ENCODE data around the gene RHOT2. TPM values are rescaled to one million over a fixed set of nuclear protein-coding genes. Genes with fewer than 3 reads are reported as not detected.
A peak's percentile ranks its signal among the peaks of the same experiment; 100 is the strongest.

RHOT2 gene
- total and polyA plus RNA-seq, 7 experiments from 2014 or later: 32.7 to 232 (median 177) TPM

DNA sequence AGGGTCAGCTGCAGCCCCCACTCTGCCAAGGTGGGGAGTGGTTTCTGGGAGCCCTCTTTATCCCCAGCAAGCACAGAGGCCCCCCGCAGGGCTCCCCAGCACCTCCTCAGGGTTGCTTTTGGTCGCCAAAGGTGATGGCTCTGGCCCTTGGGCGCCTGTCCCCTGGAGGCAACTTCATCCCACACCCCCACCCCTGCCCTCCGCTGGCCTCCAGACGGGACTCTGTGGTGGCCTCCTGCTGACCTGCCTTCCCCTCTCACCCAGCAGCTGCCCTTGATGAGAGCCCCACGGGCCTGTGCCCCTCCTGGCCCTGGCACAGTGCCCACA, 7.8 kb upstream of the RHOT2 start:
- POLR2A ChIA-PET: no interaction called here
- no peak overlapping the region for H3K4me3 ChIP-seq (ENCODE audit: low read length)
- intact Hi-C loops (cut with micrococcal nuclease): loop anchor here in 1 of 2 donors (2.0 kb wide), 3 partner anchors 19 to 307 kb away; partner anchors contain the start of genes AXIN1 and METTL26

DNA sequence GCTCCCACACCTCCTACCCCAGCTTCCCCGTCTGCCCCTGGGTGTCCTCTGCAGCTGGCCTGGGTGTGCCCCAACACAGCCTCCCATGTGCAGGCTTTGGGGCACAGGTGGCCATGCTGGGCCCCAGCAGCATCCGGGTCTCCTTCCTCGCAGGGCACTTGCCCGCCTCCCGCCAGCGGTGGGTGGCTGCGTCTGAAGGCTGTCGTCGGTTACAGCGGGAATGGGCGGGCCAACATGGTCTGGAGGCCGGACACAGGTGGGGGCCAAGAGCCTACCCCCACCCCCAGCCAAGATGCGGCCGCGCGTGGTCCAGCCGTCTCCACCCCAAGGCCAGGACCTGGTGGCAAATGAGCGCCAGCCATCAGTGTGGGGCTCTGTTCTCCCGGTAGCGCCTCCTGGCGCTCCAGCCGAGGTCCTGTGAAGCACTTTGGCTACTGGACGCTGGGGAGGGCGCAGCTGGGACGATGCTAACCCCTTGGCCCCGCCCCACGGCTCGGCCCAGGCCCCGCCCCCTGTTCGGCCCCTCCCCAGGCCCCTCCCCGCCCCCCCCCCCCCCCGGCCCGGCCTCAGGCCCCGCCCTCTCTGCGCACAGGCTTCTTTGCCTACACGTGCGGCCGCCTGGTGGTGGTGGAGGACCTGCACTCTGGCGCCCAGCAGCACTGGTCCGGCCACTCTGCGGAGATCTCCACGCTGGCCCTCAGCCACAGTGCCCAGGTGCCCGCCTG, 7.3 kb upstream of the RHOT2 start:
- peak overlapping the region in 2 of 9 donors; percentile 45 to 46 for H3K27ac Mint-ChIP-seq
- CTCF ChIA-PET: no interaction called here
- Histone ChIP-seq H3K4me1 (ENCODE audit: control insufficient read depth in 2 of 2, insufficient read depth in 2 of 2, low read length in 2 of 2) (peaks cover 0 to 7% of the 10 kb centered on the region in 2 donors), H3K4me3 (ENCODE audit: low read length) (no peak overlapping the region), H3K9me3 (ENCODE audit: control insufficient read depth in 2 of 3, low read length in 3 of 3) (no peaks in the 10 kb centered on the region), H3K27ac (ENCODE audit: low read depth, low read length) (peak overlapping the region; percentile 3), H3K27me3 (ENCODE audit: control insufficient read depth in 2 of 2, insufficient read depth in 2 of 2, low read length in 2 of 2) (no peaks in the 10 kb centered on the region), H3K36me3 (ENCODE audit: control insufficient read depth in 2 of 3, insufficient read depth in 3 of 3, low read length in 3 of 3) (no peaks in the 10 kb centered on the region)
- ATAC-seq: peak; percentile 90
- peak in 8 of 9 donors; percentile 44 to 74 (median 59) for DNase-seq
- H3K9me3 Mint-ChIP-seq: no peaks in the 10 kb centered on the region
- POLR2A ChIA-PET: no interaction called here
- intact Hi-C loops (cut with micrococcal nuclease): loop anchor here (1.0 to 2.0 kb wide), 4 partner anchors 18 to 308 kb away; partner anchors contain the start of genes AXIN1 (in 1 of the 2) and METTL26 (in 1 of the 2)
- peak overlapping the region in 3 of 10 donors; percentile 33 to 37 (median 35) for H3K4me3 Mint-ChIP-seq
- H3K36me3 Mint-ChIP-seq: no peaks in the 10 kb centered on the region
- peaks cover 0 to 9% (median 4%) of the 10 kb centered on the region in 7 donors for H3K4me1 Mint-ChIP-seq
- no peaks in the 10 kb centered on the region for H3K27me3 Mint-ChIP-seq

More for the DNA sequence above, 7.8 kb upstream of the RHOT2 start:
- no peaks in the 10 kb centered on the region for H3K36me3 Mint-ChIP-seq
- ATAC-seq: no peak
- Histone ChIP-seq H3K27me3 (ENCODE audit: control insufficient read depth in 2 of 2, insufficient read depth in 2 of 2, low read length in 2 of 2) (no peaks in the 10 kb centered on the region), H3K9me3 (ENCODE audit: control insufficient read depth in 2 of 3, low read length in 3 of 3) (no peaks in the 10 kb centered on the region), H3K36me3 (ENCODE audit: control insufficient read depth in 2 of 3, insufficient read depth in 3 of 3, low read length in 3 of 3) (no peaks in the 10 kb centered on the region), H3K4me1 (ENCODE audit: control insufficient read depth in 2 of 2, insufficient read depth in 2 of 2, low read length in 2 of 2) (peaks cover 0 to 7% of the 10 kb centered on the region in 2 donors), H3K27ac (ENCODE audit: low read depth, low read length) (peak overlapping the region; percentile 3)
- H3K27me3 Mint-ChIP-seq: no peaks in the 10 kb centered on the region
- H3K4me1 Mint-ChIP-seq: peaks cover 0 to 9% (median 4%) of the 10 kb centered on the region in 7 donors
- no peak overlapping the region for H3K4me3 Mint-ChIP-seq
- no peak for DNase-seq
- no peak overlapping the region for H3K27ac Mint-ChIP-seq
- CTCF ChIA-PET: no interaction called here
- H3K9me3 Mint-ChIP-seq: no peaks in the 10 kb centered on the region

DNA sequence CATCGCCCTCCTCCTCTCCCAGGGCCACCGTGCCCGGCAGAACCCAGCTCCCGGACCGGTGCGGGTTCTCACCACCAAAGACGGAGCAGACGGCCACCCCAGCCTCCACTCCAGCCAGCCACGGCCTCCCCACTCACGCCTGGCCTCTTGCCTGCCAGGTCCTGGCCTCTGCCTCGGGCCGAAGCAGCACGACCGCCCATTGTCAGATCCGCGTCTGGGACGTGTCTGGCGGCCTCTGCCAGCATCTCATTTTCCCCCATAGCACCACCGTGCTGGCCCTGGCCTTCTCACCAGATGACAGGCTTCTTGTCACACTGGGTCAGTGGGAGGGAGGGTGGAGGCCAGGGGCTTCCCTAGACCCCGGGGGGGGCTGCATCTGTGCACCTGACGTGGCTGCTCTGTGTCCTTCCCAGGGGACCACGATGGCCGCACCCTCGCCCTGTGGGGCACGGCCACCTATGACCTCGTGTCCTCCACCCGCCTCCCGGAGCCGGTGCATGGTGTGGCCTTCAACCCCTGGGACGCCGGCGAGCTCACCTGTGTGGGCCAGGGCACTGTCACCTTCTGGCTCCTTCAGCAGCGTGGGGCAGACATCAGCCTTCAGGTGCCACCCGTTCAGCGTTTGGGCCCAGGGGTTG, 6.6 kb upstream of the RHOT2 start:
- no peak for ATAC-seq
- peak overlapping the region in 4 of 10 donors; percentile 33 to 45 (median 36) for H3K4me3 Mint-ChIP-seq
- CTCF ChIA-PET: no interaction called here

DNA sequence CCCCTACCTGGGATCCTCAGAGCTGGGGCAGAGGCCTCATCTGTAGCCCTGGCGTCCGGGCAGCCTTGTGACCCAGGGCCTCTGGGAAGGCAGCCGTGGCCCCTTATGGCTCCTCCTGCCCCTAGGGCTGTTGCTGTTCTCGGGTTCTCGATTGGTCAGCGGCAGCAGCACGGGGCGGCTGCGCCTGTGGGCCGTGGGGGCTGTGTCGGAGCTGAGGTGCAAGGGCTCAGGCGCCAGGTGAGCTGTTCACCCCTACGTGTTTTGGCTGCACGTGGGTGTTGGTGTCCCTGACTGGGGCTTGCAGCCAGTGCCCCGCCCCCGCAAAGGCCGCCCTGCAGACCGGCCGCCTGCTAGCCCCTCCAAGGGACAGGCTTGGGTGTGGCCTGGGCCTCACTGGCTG, 5.8 kb upstream of the RHOT2 start:
- Mint-ChIP-seq H3K9me3 (no peaks in the 10 kb centered on the region), H3K27me3 (no peaks in the 10 kb centered on the region), H3K27ac (no peak overlapping the region), H3K36me3 (no peaks in the 10 kb centered on the region), H3K4me1 (peaks cover 0 to 9% (median 4%) of the 10 kb centered on the region in 7 donors), H3K4me3 (no peak overlapping the region)
- H3K9me3 ChIP-seq (ENCODE audit: control insufficient read depth in 2 of 3, low read length in 3 of 3): no peaks in the 10 kb centered on the region
- H3K27ac ChIP-seq (ENCODE audit: low read depth, low read length): no peak overlapping the region
- intact Hi-C loops (cut with micrococcal nuclease): no loop called here
- POLR2A ChIA-PET: interaction anchor here (0.6 kb wide), 1 partner anchor 266 kb away, joined by 5 read pairs; no protein-coding TSS in a partner anchor
- no peak for DNase-seq
- no peak overlapping the region for H3K4me3 ChIP-seq (ENCODE audit: low read length)
- no peaks in the 10 kb centered on the region for H3K36me3 ChIP-seq (ENCODE audit: control insufficient read depth in 2 of 3, insufficient read depth in 3 of 3, low read length in 3 of 3)
- CTCF ChIA-PET: no interaction called here
- peaks cover 3 to 14% of the 10 kb centered on the region in 2 donors for H3K4me1 ChIP-seq (ENCODE audit: control insufficient read depth in 2 of 2, insufficient read depth in 2 of 2, low read length in 2 of 2)
- H3K27me3 ChIP-seq (ENCODE audit: control insufficient read depth in 2 of 2, insufficient read depth in 2 of 2, low read length in 2 of 2): no peaks in the 10 kb centered on the region
- ATAC-seq: no peak

More for the DNA sequence above, 6.6 kb upstream of the RHOT2 start:
- intact Hi-C loops (cut with micrococcal nuclease): loop anchor here (1.0 to 2.0 kb wide), 4 partner anchors 17 to 309 kb away; partner anchors contain the start of genes AXIN1 (in 1 of the 2) and METTL26 (in 1 of the 2)
- Histone ChIP-seq H3K4me3 (ENCODE audit: low read length) (no peak overlapping the region), H3K4me1 (ENCODE audit: control insufficient read depth in 2 of 2, insufficient read depth in 2 of 2, low read length in 2 of 2) (peaks cover 0 to 7% of the 10 kb centered on the region in 2 donors), H3K27me3 (ENCODE audit: control insufficient read depth in 2 of 2, insufficient read depth in 2 of 2, low read length in 2 of 2) (no peaks in the 10 kb centered on the region), H3K9me3 (ENCODE audit: control insufficient read depth in 2 of 3, low read length in 3 of 3) (no peaks in the 10 kb centered on the region), H3K27ac (ENCODE audit: low read depth, low read length) (no peak overlapping the region), H3K36me3 (ENCODE audit: control insufficient read depth in 2 of 3, insufficient read depth in 3 of 3, low read length in 3 of 3) (no peaks in the 10 kb centered on the region)
- H3K27ac Mint-ChIP-seq: peak overlapping the region in 2 of 9 donors; percentile 45 to 46
- peaks cover 0 to 9% (median 4%) of the 10 kb centered on the region in 7 donors for H3K4me1 Mint-ChIP-seq
- H3K36me3 Mint-ChIP-seq: no peaks in the 10 kb centered on the region
- H3K9me3 Mint-ChIP-seq: no peaks in the 10 kb centered on the region
- H3K27me3 Mint-ChIP-seq: no peaks in the 10 kb centered on the region
- POLR2A ChIA-PET: interaction anchor here (0.6 kb wide), 1 partner anchor 265 kb away, joined by 5 read pairs; no protein-coding TSS in a partner anchor
- no peak for DNase-seq

DNA sequence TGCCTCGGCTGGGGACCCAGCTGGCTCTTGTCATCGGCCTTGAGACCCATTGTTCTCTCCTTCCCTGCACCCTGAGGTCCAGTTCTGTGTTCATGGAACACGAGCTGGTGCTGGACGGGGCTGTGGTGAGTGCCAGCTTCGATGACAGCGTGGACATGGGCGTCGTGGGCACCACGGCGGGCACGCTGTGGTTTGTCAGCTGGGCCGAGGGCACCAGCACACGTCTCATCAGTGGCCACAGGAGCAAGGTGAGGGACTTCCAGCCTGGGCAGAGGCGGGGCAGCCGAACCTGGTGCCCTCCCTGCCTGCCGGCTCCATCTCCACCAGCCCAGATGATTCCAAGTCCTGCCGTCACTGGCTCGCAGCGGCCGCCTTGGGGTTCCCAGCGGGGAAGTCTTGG, 5.3 kb upstream of the RHOT2 start:
- DNase-seq (no peak), ATAC-seq (no peak)
- ChIA-PET POLR2A (interaction anchor here (0.7 kb wide), 1 partner anchor 23 kb away, joined by 3 read pairs; no protein-coding TSS in a partner anchor), CTCF (no interaction called here)
- H3K4me1 Mint-ChIP-seq: peaks cover 0 to 13% (median 6%) of the 10 kb centered on the region in 7 donors
- peak overlapping the region in 1 of 9 donors; percentile 25 for H3K27ac Mint-ChIP-seq
- H3K4me3 ChIP-seq (ENCODE audit: low read length): no peak overlapping the region
- H3K9me3 ChIP-seq (ENCODE audit: control insufficient read depth in 2 of 3, low read length in 3 of 3): no peaks in the 10 kb centered on the region
- peaks cover 8 to 19% of the 10 kb centered on the region in 2 donors for H3K4me1 ChIP-seq (ENCODE audit: control insufficient read depth in 2 of 2, insufficient read depth in 2 of 2, low read length in 2 of 2)
- no peaks in the 10 kb centered on the region for H3K27me3 Mint-ChIP-seq
- no peak overlapping the region for H3K27ac ChIP-seq (ENCODE audit: low read depth, low read length)
- H3K36me3 Mint-ChIP-seq: no peaks in the 10 kb centered on the region
- no peaks in the 10 kb centered on the region for H3K36me3 ChIP-seq (ENCODE audit: control insufficient read depth in 2 of 3, insufficient read depth in 3 of 3, low read length in 3 of 3)
- no peaks in the 10 kb centered on the region for H3K9me3 Mint-ChIP-seq
- no peaks in the 10 kb centered on the region for H3K27me3 ChIP-seq (ENCODE audit: control insufficient read depth in 2 of 2, insufficient read depth in 2 of 2, low read length in 2 of 2)
- intact Hi-C loops (cut with micrococcal nuclease): no loop called here
- H3K4me3 Mint-ChIP-seq: no peak overlapping the region

DNA sequence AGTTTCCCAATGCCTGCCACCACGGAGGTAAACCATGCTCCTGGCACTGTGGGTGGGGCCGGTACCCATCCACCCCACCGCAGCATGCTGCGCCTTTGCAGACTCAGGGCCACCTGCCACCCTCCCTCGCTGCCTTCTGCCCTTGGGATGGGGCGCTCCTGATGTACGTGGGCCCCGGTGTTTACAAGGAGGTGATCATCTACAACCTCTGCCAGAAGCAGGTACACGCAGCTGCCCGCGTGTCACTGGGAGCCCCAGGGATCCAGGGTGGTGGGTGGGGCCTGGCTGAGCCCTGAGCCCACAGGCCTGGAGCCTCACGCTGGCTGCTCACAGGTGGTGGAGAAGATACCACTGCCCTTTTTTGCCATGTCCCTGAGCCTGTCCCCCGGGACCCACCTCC, 1.4 kb upstream of the RHOT2 start:
- no peak overlapping the region for H3K27ac ChIP-seq (ENCODE audit: low read depth, low read length)
- Mint-ChIP-seq H3K4me3 (peak overlapping the region in 2 of 10 donors; percentile 78 to 81), H3K9me3 (no peaks in the 10 kb centered on the region), H3K27ac (no peak overlapping the region), H3K27me3 (no peaks in the 10 kb centered on the region), H3K4me1 (peaks cover 0 to 10% (median 7%) of the 10 kb centered on the region in 7 donors), H3K36me3 (peaks cover 0 to 5% (median 3%) of the 10 kb centered on the region in 5 donors)
- H3K9me3 ChIP-seq (ENCODE audit: control insufficient read depth in 2 of 3, low read length in 3 of 3): no peaks in the 10 kb centered on the region
- ChIA-PET CTCF (interaction anchor here (1.2 kb wide), 1 partner anchor 18 kb away, joined by 4 read pairs; the partner anchor contains the start of gene JMJD8), POLR2A (interaction anchor here (1.1 to 3.5 kb wide), 4 partner anchors 12 to 29 kb away, joined by 3 to 18 read pairs (median 9); no protein-coding TSS in a partner anchor)
- DNase-seq (no peak), ATAC-seq (no peak)
- peaks cover 9 to 13% of the 10 kb centered on the region in 2 donors for H3K4me1 ChIP-seq (ENCODE audit: control insufficient read depth in 2 of 2, insufficient read depth in 2 of 2, low read length in 2 of 2)
- intact Hi-C loops (cut with micrococcal nuclease): no loop called here
- H3K36me3 ChIP-seq (ENCODE audit: control insufficient read depth in 2 of 3, insufficient read depth in 3 of 3, low read length in 3 of 3): peaks cover 0 to 26% (median 3%) of the 10 kb centered on the region in 3 experiments
- H3K4me3 ChIP-seq (ENCODE audit: low read length): no peak overlapping the region
- no peaks in the 10 kb centered on the region for H3K27me3 ChIP-seq (ENCODE audit: control insufficient read depth in 2 of 2, insufficient read depth in 2 of 2, low read length in 2 of 2)

Measured in naive thymus-derived CD4-positive, alpha-beta T cell (primary cell).